ENCODE data around the gene SNX3.

The SNX3 gene

DNA sequence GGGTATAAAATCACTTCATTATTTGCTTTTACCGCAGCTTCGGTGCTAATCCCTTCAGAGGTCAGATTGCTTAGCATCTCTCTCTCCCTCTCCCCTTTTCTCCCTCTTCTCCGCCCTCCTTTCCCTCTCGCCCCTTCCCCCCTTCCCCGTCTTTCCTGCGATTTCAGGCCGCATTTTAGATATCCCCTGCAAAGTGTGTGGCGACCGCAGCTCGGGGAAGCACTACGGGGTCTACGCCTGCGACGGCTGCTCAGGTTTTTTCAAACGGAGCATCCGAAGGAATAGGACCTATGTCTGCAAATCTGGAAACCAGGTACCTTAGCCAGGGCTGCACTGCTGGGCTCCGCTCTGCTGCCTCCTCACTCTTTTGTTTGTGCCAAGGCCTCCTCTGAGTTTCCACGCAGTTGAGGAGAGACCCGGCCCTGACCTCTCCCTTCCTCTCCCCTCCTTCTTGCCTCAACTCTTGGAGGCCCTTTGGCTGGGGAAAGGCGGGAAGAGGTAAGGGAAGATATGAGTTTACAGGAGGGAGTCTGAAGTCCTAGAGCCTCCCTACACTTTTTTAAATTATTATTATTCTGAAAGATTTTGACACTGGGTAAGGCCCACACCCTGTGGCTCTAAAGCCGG lies 89.4 kb downstream of the SNX3 start (continued):
- TF ChIP-seq, protein P1, sequence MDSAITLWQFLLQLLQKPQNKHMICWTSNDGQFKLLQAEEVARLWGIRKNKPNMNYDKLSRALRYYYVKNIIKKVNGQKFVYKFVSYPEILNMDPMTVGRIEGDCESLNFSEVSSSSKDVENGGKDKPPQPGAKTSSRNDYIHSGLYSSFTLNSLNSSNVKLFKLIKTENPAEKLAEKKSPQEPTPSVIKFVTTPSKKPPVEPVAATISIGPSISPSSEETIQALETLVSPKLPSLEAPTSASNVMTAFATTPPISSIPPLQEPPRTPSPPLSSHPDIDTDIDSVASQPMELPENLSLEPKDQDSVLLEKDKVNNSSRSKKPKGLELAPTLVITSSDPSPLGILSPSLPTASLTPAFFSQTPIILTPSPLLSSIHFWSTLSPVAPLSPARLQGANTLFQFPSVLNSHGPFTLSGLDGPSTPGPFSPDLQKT (IDR thresholded peaks at IDR 0.05; ENCODE audit: borderline replicate concordance, low read depth, low read length), result no peak
- TF ChIP-seq ZNF324 (tag by site-specific recombination; IDR thresholded peaks at IDR 0.05), result no peak
- TF ChIP-seq, protein P2, sequence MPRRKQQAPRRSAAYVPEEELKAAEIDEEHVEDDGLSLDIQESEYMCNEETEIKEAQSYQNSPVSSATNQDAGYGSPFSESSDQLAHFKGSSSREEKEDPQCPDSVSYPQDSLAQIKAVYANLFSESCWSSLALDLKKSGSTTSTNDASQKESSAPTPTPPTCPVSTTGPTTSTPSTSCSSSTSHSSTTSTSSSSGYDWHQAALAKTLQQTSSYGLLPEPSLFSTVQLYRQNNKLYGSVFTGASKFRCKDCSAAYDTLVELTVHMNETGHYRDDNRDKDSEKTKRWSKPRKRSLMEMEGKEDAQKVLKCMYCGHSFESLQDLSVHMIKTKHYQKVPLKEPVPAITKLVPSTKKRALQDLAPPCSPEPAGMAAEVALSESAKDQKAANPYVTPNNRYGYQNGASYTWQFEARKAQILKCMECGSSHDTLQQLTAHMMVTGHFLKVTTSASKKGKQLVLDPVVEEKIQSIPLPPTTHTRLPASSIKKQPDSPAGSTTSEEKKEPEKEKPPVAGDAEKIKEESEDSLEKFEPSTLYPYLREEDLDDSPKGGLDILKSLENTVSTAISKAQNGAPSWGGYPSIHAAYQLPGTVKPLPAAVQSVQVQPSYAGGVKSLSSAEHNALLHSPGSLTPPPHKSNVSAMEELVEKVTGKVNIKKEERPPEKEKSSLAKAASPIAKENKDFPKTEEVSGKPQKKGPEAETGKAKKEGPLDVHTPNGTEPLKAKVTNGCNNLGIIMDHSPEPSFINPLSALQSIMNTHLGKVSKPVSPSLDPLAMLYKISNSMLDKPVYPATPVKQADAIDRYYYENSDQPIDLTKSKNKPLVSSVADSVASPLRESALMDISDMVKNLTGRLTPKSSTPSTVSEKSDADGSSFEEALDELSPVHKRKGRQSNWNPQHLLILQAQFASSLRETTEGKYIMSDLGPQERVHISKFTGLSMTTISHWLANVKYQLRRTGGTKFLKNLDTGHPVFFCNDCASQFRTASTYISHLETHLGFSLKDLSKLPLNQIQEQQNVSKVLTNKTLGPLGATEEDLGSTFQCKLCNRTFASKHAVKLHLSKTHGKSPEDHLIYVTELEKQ (tag by site-specific recombination; IDR thresholded peaks at IDR 0.05; ENCODE audit: borderline replicate concordance), result no peak
- no peak for TF ChIP-seq GFI1B (tag by site-specific recombination; IDR thresholded peaks at IDR 0.05)
- TF ChIP-seq, protein P3, sequence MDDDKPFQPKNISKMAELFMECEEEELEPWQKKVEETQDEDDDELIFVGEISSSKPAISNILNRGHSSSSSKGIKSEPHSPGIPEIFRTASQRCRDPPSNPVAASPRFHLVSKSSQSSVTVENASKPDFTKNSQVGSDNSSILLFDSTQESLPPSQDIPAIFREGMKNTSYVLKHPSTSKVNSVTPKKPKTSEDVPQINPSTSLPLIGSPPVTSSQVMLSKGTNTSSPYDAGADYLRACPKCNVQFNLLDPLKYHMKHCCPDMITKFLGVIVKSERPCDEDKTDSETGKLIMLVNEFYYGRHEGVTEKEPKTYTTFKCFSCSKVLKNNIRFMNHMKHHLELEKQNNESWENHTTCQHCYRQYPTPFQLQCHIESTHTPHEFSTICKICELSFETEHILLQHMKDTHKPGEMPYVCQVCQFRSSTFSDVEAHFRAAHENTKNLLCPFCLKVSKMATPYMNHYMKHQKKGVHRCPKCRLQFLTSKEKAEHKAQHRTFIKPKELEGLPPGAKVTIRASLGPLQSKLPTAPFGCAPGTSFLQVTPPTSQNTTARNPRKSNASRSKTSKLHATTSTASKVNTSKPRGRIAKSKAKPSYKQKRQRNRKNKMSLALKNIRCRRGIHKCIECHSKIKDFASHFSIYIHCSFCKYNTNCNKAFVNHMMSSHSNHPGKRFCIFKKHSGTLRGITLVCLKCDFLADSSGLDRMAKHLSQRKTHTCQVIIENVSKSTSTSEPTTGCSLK (tag by site-specific recombination; IDR thresholded peaks at IDR 0.05), result no peak
- TF ChIP-seq, protein P4, sequence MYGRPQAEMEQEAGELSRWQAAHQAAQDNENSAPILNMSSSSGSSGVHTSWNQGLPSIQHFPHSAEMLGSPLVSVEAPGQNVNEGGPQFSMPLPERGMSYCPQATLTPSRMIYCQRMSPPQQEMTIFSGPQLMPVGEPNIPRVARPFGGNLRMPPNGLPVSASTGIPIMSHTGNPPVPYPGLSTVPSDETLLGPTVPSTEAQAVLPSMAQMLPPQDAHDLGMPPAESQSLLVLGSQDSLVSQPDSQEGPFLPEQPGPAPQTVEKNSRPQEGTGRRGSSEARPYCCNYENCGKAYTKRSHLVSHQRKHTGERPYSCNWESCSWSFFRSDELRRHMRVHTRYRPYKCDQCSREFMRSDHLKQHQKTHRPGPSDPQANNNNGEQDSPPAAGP (tag by site-specific recombination; IDR thresholded peaks at IDR 0.05), result no peak
- TF ChIP-seq, protein P5, sequence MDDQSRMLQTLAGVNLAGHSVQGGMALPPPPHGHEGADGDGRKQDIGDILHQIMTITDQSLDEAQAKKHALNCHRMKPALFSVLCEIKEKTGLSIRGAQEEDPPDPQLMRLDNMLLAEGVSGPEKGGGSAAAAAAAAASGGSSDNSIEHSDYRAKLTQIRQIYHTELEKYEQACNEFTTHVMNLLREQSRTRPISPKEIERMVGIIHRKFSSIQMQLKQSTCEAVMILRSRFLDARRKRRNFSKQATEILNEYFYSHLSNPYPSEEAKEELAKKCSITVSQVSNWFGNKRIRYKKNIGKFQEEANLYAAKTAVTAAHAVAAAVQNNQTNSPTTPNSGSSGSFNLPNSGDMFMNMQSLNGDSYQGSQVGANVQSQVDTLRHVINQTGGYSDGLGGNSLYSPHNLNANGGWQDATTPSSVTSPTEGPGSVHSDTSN (CRISPR knock-in tag; IDR thresholded peaks at IDR 0.05), result no peak
- no peak for TF ChIP-seq ZBTB48 (tag by site-specific recombination; IDR thresholded peaks at IDR 0.05)
- TF ChIP-seq ZEB2 (tag by site-specific recombination; IDR thresholded peaks at IDR 0.05), result no peak
- TF ChIP-seq ZNF785 (tag by site-specific recombination; IDR thresholded peaks at IDR 0.05), result no peak

DNA sequence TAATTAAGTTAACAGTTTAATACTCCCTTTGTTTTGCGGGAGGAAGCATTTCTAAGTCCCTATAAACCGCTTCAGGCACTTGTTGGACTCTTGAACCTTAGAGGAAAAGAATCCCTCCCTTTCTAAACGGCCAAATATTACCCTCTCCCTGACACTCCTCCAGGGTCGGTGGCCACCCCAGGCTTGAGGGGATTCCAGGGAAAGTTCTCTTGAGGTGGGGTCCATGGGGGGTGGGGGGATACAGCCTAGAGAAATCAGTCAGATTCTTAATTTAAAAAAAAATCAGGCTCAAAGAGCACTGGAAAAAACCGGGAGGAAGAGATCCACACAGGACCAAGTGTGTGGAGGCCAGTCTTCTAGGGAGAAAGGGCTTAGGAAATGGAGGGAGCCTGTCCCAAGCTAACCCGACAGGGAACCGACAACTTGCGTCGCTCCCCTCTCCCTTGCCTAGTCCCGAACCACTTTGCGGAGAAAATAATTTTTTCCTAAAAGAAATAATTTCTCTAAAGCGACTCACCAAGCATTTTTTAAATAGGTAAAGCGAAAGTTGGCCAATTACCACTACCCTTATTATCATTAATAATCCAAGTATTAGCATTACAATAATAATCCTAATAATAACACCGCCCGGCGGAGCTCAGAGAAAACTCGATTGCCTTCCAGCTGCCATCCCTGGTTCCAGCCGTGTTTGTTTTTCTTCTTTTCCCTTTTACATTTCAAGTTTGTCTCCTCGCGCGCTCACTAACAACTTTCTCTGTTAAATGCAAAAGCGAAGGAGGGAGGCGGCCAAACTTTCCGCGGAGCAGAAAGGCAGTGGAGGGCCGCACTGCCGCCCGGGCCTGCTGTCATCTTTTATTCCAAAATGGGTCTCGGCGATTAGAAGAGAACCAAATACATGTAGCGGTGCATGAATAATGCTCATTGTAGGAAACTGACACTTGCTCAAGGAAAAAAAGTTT lies 90.2 kb downstream of the SNX3 start:
- no peak overlapping the region for H3K4me3 ChIP-seq (ENCODE audit: low read depth, low read length)
- CTCF ChIA-PET, result interaction anchor here (0.7 kb wide), 1 partner anchor 78 kb away, joined by 3 read pairs; no protein-coding TSS in a partner anchor
- H3K4me1 ChIP-seq (ENCODE audit: control insufficient read depth, insufficient read depth, low read length), result no peaks in the 10 kb centered on the region
- TF ChIP-seq ZNF266 (tag by site-specific recombination; IDR thresholded peaks at IDR 0.05; ENCODE audit: low read depth), result no peak
- no peak for TF ChIP-seq ZNF324 (tag by site-specific recombination; IDR thresholded peaks at IDR 0.05)
- TF ChIP-seq, protein P6, sequence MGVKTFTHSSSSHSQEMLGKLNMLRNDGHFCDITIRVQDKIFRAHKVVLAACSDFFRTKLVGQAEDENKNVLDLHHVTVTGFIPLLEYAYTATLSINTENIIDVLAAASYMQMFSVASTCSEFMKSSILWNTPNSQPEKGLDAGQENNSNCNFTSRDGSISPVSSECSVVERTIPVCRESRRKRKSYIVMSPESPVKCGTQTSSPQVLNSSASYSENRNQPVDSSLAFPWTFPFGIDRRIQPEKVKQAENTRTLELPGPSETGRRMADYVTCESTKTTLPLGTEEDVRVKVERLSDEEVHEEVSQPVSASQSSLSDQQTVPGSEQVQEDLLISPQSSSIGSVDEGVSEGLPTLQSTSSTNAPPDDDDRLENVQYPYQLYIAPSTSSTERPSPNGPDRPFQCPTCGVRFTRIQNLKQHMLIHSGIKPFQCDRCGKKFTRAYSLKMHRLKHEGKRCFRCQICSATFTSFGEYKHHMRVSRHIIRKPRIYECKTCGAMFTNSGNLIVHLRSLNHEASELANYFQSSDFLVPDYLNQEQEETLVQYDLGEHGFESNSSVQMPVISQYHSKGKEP (tag by site-specific recombination; IDR thresholded peaks at IDR 0.05), result no peak
- TF ChIP-seq ZNF585B (tag by site-specific recombination; IDR thresholded peaks at IDR 0.05), result no peak
- no peak for TF ChIP-seq ZNF366 (tag by site-specific recombination; conservative IDR thresholded peaks at IDR 0.05)
- TF ChIP-seq ZNF514 (tag by site-specific recombination; IDR thresholded peaks at IDR 0.05), result no peak
- no peak for TF ChIP-seq KLF16 (tag by site-specific recombination; IDR thresholded peaks at IDR 0.05)
- TF ChIP-seq ZNF10 (tag by site-specific recombination; IDR thresholded peaks at IDR 0.05), result no peak
- no peak for TF ChIP-seq FEZF1 (tag by site-specific recombination; IDR thresholded peaks at IDR 0.05)
- TF ChIP-seq, protein P7, sequence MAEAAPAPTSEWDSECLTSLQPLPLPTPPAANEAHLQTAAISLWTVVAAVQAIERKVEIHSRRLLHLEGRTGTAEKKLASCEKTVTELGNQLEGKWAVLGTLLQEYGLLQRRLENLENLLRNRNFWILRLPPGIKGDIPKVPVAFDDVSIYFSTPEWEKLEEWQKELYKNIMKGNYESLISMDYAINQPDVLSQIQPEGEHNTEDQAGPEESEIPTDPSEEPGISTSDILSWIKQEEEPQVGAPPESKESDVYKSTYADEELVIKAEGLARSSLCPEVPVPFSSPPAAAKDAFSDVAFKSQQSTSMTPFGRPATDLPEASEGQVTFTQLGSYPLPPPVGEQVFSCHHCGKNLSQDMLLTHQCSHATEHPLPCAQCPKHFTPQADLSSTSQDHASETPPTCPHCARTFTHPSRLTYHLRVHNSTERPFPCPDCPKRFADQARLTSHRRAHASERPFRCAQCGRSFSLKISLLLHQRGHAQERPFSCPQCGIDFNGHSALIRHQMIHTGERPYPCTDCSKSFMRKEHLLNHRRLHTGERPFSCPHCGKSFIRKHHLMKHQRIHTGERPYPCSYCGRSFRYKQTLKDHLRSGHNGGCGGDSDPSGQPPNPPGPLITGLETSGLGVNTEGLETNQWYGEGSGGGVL (tag by site-specific recombination; IDR thresholded peaks at IDR 0.05), result no peak
- TF ChIP-seq ZNF596 (tag by site-specific recombination; IDR thresholded peaks at IDR 0.05), result no peak
- TF ChIP-seq ZNF48 (tag by site-specific recombination; IDR thresholded peaks at IDR 0.05), result no peak
- H3K36me3 ChIP-seq (ENCODE audit: control insufficient read depth in 2 of 2, insufficient read depth in 1 of 2, low read length in 2 of 2), result no peaks in the 10 kb centered on the region
- no peak overlapping the region for H3K27ac ChIP-seq (ENCODE audit: extremely low read depth, low read depth, low read length)
- H3K9me3 ChIP-seq (ENCODE audit: control insufficient read depth, insufficient read depth, low read depth, low read length), result no peaks in the 10 kb centered on the region
- POLR2A ChIA-PET, result interaction anchor here (0.6 kb wide), 1 partner anchor 27 kb away, joined by 3 read pairs; no protein-coding TSS in a partner anchor

Measured in HEK293 (cell line).